GM18520 (cell line): Measurements from ENCODE around the gene SNRNP25.
A peak's percentile ranks its signal among the peaks of the same experiment; 100 is the strongest.
"Not testable (repeated sequence)": the region's sequence is repeated elsewhere in the genome, so short reads cannot be mapped to it uniquely, and the experiment has no call there.

Experiments used
- ATAC-seq: cut with Tn5 transposase; IDR thresholded peaks from one replicate; pipeline ENCODE4 v1.9.1; 2021; ENCODE audit not compliant: unreplicated experiment

Gene SNRNP25

DNA sequence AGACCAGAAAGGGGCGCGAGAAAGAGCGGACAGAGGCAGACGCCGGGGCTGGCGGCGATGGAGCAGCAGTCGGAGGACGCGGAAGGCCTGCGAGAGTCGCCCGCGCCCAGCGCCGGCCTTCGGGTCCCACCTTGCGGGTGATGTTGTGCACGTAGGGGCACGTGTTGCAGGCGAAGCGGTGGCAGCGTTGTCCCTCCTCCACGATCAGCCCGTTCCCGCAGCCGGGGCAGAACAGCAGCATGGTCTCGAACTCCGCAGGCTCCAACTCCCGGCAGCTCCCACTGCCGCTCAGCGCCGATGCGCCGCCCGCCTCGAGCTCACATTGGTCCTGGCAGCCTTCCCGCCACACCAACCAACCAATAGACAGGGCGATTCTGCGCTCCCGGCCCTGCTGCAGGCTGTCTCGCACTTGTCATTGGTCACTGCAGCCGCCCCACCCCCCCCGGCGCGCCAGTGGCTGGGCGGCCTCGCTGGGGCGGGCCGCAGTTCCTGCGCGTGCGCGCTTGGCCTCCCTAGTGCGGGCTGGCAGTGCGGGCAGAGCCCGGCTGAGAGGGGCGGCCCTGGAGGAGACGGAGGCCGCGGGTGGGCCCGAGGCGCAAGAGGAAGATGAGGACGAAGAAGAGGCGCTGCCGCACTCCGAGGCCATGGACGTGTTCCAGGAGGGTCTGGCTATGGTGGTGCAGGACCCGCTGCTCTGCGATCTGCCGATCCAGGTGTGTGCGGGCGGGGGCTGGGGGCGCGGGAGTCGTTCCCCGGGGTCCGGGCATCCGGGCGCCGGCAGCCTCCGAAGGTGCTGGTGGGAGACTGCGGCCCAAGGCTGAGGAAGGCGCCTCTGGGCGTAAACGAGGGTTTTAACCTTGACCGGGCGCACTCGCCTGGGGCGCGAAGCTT, at the start of gene SNRNP25, which contains the start of gene POLR3K:
Gene SNRNP25, plus strand, starts transcription at position 483 of the 891 bp plus-strand sequence. Its CDS starts 189 bp downstream, at position 672.
Gene POLR3K, minus strand, starts transcription at position 263 of the 891 bp plus-strand sequence. Its CDS starts 22 bp downstream, at position 241.
- peak; percentile 96 for ATAC-seq

DNA sequence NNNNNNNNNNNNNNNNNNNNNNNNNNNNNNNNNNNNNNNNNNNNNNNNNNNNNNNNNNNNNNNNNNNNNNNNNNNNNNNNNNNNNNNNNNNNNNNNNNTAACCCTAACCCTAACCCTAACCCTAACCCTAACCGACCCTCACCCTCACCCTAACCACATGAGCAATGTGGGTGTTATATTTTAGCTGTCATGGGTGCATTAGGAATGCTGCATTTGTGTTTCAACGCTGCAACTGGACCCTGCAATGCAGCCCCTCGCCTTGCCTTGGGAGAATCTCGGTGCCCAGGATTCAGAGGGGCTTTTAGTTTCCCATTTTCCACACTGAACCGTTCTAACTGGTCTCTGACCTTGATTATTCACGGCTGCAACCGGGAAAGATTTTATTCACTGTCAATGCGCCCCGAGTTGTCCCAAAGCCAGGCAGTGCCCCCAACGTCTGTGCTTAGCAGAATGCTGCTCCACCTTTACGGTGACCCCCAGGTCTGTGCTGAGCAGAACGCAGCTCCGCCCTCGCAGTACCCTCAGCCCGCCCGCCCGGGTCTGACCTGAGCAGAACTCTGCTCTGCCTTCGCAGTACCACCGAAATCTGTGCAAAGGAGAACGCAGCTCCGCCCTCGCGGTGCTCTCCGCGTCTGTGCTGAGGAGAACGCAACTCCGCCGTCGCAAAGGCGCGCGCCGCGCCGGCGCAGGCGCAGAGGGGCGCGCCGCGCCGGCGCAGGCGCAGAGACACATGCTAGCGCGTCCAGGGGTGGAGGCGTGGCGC, 43.5 kb upstream of the SNRNP25 start:
- no peak for ATAC-seq

DNA sequence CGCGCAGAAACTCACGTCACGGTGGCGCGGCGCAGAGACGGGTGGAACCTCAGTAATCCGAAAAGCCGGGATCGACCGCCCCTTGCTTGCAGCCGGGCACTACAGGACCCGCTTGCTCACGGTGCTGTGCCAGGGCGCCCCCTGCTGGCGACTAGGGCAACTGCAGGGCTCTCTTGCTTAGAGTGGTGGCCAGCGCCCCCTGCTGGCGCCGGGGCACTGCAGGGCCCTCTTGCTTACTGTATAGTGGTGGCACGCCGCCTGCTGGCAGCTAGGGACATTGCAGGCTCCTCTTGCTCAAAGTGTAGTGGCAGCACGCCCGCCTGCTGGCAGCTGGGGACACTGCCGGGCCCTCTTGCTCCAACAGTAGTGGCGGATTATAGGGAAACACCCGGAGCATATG, 42.9 kb upstream of the SNRNP25 start:
- ATAC-seq = not testable (repeated sequence)

DNA sequence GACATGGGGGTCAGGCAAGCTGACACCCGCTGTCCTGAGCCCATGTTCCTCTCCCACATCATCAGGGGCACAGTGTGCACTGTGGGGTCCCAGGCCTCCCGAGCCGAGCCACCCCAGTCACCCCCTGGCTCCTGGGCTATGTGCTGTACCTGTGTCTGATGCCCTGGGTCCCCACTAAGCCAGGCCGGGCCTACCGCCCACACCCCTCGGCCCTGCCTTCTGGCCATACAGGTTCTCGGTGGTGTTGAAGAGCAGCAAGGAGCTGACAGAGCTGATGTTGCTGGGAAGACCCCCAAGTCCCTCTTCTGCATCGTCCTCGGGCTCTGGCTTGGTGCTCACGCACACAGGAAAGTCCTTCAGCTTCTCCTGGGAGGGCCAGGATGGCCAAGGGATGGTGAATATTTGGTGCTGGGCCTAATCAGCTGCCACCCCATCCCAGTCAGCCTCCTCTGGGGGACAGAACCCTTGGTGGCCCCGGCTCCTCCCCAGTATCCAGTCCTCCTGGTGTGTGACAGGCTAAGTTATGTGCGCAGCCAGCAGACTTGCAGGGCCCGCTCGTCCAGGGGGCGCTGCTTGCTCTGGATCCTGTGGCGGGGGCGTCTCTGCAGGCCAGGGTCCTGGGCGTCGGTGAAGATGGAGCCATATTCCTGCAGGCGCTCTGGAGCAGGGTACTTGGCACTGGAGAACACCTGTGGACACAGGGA, 36.4 kb upstream of the SNRNP25 start:
- ATAC-seq = not testable (repeated sequence)

DNA sequence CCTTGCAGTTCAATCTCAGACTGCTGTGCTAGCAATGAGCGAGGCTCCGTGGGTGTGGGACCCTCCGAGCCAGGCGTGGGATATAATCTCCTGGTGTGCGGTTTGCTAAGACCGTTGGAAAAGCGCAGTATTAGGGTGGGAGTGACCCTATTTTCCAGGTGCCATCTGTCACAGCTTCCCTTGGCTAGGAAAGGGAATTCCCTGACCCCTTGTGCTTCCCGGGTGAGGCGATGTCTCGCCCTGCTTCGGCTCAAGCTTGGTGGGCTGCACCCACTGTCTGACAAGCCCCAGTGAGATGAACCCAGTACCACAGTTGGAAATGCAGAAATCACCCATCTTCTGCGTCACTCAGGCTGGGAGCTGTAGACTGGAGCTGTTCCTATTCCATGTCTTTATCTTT, 32.7 kb upstream of the SNRNP25 start:
- ATAC-seq = not testable (repeated sequence)

DNA sequence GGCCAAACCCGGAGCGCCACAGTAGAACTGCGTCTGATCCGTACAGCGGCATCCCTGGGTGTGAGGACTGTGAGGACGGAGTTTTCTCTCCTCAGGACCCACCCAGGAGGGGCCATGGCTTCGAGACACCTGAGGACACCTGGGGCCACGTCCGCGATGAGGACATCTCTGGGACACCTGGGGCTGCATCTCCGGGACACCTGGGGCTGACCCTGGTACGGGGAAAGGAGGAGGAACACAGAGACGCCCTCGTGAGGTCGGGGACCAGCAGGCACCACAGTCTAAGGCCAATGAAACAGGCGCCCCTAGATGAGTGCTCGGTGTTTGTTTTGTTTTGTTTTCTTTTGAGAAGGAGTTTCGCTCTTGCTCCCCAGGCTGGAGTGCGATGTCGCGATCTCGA, 29.5 kb upstream of the SNRNP25 start:
- not testable (repeated sequence) for ATAC-seq

DNA sequence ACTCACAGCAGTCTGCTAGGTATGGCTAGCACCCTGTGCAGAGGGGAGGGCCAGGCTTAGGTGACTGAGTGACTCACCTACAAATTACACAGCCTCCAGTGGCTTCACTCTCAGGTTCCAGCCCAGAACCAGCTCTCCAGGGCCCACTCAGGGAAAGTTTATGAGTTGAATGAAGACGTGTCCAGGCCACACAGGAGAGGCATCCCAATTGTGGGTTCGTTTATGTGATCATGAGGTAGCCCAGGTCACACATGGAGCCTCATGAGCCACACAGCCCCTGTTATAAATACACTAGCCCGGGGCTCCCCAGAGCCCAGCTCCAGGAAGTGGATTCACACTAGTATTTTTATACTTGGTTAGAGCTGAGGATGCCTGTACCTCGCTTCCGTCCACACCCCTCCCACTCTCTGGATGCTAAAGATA, 27.7 kb upstream of the SNRNP25 start:
- not testable (repeated sequence) for ATAC-seq

DNA sequence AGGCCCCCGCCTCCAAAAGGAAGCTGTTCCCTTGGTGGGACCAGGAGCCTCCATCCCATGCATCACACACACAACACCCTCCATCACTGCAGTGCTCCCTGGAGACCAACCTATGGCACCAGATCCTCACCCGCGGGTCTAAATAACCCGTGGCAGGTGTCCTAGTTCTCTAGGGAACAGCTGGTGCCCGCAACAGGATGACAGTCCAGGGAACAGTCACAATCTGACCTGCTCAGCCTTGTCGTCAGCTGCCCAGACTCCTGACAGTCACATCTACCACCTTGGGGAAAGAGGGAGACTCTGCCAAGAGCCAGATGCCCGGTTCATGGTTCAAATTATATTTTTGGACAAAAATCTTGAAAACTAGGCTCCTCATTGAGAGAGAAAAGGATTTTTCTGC, 23.0 kb upstream of the SNRNP25 start:
- ATAC-seq = not testable (repeated sequence)

DNA sequence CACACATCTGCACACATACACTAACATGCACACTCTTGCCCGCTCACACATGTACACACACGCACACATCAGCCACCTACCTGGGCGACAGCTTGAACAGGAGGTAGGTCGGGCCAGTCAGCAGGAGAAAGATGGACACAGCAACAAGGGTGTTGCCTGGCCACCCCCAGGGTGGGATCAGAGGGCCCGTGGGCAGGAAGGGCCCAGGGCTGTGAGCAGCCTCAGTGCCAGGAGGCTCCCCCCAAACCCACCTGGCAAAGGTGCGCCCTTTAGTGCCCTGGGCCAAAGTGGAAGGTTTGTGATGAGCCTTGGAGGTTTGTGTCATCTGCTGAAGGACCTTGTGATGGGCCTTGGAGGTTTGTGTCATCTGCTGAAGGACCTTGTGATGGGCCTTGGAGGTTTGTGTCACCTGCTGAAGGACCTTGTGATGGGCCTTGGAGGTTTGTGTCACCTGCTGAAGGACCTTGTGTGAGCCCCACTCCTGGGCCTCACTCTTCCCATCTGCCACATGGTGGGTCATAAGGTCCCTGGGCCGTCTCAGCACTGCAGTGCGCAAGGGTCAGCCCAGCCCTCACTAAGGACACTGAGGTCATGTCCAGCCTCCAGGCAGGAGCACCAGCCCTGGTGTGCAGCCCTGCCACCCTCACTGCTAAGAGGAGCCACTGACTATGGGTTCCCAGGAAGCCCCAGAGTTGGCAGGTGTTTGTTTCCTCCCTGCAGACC, 20.3 kb upstream of the SNRNP25 start:
- ATAC-seq = not testable (repeated sequence)

DNA sequence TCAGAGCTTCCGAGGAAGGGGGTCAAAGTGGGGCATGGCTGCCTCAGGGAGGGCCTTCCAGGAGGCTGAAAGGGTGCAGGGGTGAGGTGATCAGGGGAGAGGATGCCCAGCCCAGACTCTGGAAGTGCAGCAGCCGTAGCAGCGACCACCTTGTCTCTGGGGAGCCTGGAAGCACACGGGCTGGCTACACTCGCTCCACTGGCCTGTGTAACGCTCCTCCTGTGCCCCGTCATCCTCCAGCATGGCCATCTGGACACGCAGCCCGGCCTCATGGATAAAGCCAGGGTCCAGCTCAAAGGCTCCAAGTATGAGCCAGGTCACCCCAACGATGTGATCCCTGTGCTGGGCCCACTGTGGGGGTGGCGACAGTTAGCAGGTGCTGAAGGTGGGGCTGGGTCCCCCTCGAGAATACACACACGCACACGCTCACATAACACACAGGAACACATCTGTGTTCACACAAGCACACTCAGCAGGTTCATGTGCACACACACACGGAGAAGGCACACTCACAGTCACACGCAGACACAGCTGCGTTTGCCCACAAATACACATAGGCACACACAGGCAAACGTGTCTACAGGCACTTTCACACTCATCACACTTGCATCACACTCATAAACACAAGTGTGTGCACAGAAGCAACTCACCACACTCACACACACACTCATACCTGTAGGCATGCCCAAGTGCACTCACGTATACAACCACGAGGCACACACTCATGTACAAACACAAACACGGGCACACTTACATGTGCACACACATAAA, 19.6 kb upstream of the SNRNP25 start:
- no peak for ATAC-seq

DNA sequence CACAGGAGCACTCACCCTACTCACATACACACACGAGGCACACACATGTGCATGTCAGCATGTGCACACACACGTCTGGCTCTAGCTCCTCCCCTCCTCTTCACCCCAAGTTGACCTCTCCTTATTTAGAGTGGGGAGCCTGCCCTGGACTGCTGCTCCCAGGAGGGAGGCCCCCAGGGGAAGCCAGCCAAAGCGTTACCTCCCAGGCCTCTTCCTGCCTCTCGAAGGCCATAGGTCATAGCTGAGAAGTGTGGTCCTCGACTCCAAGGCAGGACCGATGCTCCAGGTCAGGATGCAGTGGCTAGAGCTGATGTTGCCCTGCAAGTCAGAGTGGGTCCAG, 19.0 kb upstream of the SNRNP25 start:
- no peak for ATAC-seq

DNA sequence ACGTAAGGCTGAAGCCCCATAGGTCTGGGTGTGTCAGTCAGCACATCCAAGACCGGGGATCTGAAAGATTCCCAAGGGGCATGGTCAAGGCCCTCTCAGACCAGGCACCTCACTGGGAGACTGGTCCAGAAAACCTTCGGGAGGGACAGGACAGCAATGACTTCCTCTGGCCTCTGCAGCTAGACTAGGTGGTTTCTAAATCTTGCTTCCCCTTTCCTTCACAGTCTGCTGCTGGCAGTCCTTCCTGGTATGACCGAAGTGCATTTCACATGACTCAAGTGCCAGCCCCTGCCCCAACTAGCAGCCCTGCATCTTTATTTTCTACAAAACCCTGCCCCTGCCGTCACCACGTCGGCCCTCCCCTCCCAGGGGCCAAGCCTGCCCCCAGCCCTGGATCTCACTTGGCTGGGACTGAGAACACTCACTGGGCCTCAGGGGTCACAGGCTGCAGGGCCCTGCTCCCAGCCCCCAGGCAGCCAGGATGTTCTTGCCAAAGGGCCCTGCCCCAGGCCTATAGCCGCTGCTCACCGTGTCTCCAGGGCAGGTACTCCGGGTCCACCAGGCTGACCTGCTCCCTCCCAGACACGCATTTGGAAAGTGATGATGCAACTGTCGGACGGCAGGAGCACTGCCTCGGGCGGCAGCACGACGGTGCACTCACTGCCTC, 18.5 kb upstream of the SNRNP25 start:
- ATAC-seq = no peak

DNA sequence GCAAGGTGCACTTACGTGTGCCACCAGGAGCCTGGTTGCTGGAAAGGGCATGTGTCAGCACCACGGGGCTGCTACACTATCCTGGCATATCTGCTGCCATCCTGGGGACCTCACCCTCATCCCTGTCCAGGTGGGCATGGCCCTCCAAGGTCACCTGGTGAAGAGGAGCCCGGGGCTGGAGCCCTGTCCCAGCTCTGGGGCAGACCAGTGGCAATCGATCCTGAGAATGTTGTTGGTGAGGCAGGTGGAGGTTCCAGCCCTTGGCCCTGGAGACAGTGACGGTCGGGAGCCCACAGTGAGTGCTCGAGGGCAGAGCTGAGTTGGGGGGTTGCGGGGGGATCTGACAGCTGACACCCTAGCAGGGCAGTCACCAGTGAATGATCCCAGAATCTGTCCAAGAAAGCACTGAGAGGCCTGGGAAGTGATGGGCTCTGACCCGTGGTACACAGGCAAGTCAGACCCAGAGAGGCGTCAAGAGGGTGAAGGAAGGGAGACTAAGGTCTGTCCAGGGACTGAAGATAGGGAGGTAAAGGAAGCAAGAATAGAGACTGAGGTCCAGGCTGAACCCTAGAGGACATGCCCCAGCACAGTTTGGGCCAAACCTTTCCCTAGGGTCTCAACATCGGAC, 17.8 kb upstream of the SNRNP25 start:
- ATAC-seq = no peak

DNA sequence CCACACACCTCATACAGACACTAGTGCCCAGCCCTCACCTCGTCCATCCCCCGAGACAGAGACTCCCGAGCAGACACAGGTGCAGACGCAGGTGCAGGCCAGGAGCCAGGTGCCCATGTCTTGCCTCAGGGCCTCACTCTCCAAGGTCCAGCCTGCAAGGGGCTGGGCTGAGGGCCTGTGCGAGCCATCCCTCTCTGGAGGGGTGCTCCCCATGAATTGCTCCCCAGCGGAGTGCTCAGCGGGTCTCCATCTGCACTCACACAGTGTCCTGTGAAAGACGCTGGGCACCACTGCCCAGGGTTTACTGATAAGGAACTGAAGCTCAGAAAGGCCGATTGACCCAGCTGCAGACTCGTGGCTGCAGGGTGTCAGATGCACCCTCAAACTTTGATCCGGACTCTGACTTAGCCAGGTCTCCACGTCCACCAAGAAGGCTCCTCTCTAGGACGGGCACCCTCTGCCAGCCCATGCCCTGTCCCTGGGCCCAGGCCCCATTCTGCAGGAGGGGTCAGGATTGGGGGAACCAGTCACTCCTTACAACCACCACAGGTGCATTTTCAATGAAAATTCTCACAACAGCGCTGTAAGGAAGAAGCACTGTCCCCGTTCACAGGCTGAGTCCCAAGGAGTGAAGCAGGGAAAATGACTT, 17.2 kb upstream of the SNRNP25 start:
- no peak for ATAC-seq

DNA sequence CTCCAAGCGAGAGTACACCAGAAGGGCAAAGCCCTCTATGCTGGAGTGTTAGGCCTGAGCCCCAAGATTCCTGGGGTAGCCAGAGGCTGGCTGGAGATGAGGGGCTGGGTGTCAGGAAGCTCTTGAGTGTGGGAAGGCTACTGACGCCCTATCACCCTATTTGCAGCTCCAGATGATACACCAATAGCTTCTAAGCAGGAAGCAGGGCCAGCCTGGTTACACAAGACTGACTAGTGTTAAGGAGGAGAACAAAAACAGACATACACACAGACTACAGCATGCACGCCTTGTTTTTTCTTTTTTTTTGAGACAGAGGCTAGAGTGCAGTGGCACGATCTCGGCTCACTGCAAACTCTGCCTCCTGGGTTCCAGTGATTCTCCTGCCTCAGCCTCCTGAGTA, 16.1 kb upstream of the SNRNP25 start:
- no peak for ATAC-seq

DNA sequence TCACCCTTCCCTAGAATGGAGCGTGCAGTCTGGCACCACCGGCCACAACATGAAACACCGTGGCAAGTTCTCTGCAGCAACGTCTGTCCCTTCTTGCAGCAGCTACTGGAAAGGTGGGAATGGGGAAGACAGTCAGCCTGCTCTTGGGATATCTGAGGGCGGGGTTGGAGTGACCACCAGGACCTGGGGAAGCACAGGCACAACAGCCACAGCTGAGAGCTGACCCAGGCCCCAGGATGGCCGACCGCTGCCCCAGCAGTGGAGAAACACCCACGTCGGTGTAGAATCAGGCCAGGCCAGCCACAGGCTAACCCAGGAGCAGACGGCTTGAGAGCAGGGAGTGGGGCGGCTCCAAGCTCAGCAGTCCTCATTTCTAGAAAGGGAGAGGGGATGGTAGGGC, 15.4 kb upstream of the SNRNP25 start:
- not testable (repeated sequence) for ATAC-seq

DNA sequence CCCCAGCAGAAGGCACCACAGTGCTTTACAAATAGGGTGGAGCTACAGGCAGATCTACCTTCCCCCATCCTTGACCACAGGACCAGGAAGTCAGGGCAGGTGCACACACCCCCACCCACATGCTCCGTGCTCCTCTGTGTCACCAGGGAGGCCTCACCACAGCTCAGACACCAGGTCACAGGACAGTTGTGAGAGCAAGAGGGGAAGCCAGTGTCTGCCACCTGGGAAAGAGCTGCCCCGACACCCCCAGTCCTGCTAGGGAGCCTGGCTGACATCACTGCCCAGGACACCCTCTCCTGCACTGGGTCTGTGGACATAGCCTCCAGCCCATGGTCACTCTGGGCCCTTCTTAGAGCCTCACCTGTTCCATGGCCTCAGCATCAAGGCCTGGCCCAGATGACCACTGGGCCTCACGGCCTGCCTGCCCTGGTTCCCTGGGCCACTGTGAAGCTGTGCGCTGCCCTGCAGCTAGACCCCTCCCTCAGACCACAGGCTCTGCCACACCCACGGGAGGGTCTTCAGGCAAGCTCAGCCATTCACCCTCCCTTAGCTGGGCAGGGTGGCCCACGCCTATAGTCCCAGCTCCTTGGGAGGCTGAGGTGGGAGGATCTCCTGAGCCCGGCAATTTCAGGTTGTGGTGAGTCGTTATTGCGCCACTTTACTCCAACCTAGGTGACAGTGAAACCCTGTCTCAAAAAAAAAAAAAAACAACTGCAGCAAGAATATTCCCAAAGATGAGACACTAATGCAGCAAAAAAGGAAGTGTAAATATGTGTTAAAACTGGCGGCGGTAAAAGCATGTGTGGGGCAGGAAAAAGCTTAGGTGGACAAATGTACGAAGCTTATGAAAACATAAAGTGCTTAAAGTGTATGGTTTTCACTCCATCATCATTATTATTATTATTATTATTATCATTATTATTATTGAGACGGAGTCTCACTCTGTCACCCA, 14.4 kb upstream of the SNRNP25 start:
- ATAC-seq = peak; percentile 53
